ENCODE results near the gene DNAAF1. TPM values are rescaled to one million over a fixed set of nuclear protein-coding genes. Genes with fewer than 3 reads are reported as not detected.

The DNAAF1 gene
- total RNA-seq, 1 experiment from 2014 or later: not detected

DNA sequence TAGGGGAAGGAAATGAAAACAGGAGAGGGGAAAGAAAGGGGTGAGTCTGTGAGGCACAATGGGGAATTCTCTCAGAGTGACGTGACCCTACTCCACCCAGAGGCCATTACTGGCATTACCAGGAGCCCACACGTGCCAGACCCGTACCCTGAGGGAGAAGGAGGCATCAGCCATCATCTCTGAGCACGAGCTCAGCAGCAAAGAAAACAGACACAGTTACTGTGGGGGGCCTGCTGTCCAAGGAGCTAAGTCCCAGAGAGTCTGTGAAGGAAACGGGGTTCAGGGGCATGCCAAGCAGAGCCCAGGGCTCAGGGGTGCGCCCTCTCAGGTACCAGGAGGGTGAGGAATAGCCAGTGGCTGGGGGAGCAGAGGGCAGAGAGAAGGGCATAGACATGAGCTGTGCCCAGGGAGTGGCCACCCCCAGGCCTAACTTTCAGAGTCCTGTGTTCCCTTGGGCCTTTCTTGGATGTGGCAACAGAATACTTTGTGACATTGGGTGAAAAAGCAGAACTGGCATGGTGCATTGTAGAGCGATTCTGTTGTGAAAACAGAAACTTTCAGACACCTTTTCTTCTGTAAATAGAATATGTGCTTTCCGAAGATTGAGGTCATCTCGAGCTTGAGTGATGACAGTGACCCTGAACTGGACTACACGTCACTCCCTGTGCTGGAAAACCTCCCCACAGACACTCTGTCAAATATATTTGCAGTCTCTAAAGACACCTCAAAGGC is 30.4 kb downstream of the DNAAF1 start:
- ATAC-seq (peak; percentile 80), DNase-seq (ENCODE audit: low read depth, low spot score) (peak; percentile 48)
- Histone ChIP-seq H3K4me1 (ENCODE audit: control insufficient read depth, insufficient read depth, low read length) (peaks cover 22% of the 10 kb centered on the region), H3K36me3 (ENCODE audit: control insufficient read depth, insufficient read depth, low read length) (no peaks in the 10 kb centered on the region), H3K27me3 (ENCODE audit: control insufficient read depth, insufficient read depth, low read length) (no peaks in the 10 kb centered on the region), H3K9me3 (ENCODE audit: control insufficient read depth, insufficient read depth, low read depth, low read length) (no peaks in the 10 kb centered on the region), H3K4me3 (ENCODE audit: low read depth in 2 of 2, low read length in 2 of 2) (no peak overlapping the region), H3K27ac (ENCODE audit: low read length) (no peak overlapping the region)
- POLR2A ChIA-PET: no interaction called here
- TF ChIP-seq POLR2AphosphoS5 (IDR thresholded peaks at IDR 0.05; ENCODE audit: low read depth, low read length): no peak
- TF ChIP-seq, protein P1, sequence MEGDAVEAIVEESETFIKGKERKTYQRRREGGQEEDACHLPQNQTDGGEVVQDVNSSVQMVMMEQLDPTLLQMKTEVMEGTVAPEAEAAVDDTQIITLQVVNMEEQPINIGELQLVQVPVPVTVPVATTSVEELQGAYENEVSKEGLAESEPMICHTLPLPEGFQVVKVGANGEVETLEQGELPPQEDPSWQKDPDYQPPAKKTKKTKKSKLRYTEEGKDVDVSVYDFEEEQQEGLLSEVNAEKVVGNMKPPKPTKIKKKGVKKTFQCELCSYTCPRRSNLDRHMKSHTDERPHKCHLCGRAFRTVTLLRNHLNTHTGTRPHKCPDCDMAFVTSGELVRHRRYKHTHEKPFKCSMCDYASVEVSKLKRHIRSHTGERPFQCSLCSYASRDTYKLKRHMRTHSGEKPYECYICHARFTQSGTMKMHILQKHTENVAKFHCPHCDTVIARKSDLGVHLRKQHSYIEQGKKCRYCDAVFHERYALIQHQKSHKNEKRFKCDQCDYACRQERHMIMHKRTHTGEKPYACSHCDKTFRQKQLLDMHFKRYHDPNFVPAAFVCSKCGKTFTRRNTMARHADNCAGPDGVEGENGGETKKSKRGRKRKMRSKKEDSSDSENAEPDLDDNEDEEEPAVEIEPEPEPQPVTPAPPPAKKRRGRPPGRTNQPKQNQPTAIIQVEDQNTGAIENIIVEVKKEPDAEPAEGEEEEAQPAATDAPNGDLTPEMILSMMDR (IDR thresholded peaks at IDR 0.05): peak; percentile 83
- no TSS peak for BruUV-seq (replicated peaks)
- CTCF ChIA-PET: no interaction called here
- in situ Hi-C loops (cut with HindIII; ENCODE audit: low pct_unique_long_range_greater_than_20kb, low sequenced_read_pairs): no loop called here
- intact Hi-C loops (cut with micrococcal nuclease; ENCODE audit: unreplicated experiment): no loop called here

DNA sequence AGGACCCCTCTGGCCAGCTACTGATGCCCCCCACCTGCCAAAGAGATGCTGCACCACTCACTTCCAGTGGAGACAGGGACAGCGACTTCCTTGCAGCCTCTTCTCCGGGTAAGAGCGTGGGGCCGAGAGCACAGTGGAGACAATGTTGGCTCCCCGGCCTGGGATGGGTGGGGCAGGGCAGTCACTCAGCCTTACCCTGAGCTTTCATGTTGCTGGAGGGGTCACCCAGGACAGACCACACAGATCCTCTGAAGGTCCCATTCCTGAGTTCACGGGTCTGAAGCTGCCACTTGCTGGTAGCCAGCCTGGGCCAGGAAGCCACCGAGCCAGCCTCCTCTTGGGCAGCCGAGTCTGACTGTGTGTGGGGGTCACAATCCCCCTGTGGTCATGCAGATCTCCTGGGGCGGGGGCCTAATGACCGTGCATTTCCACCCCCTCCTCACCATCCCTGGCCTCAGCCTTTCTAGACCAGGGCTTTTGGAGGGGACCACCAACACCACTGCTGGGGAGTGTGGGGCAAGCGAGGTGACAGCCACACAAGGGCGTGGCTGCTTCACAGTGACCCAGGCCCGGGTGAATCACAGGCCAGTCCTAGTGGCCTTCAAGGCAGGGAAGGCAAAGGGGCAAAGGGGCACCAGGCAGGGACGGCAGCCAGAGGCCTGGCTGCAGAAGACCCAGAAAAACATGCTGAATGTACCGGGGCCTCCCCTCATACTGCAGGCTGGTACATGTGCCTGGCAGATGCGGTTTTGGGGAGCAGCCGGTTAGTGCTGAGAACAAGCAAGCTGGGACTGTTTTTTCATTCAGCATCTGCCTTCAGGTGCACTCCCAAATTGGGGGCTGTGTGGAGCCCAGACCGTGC is 31.3 kb downstream of the DNAAF1 start:
- H3K9me3 ChIP-seq (ENCODE audit: control insufficient read depth, insufficient read depth, low read depth, low read length): no peaks in the 10 kb centered on the region
- H3K4me1 ChIP-seq (ENCODE audit: control insufficient read depth, insufficient read depth, low read length): peaks cover 22% of the 10 kb centered on the region
- CTCF ChIA-PET: interaction anchor here (0.6 kb wide), 1 partner anchor 11 kb away, joined by 5 read pairs; the partner anchor contains the start of gene TAF1C
- ATAC-seq (peak; percentile 9; the same call in 1 of the 2 replicates), DNase-seq (ENCODE audit: low read depth, low spot score) (no peak)
- in situ Hi-C loops (cut with HindIII; ENCODE audit: low pct_unique_long_range_greater_than_20kb, low sequenced_read_pairs): no loop called here
- POLR2A ChIA-PET: no interaction called here
- H3K4me3 ChIP-seq (ENCODE audit: low read depth in 2 of 2, low read length in 2 of 2): no peak overlapping the region
- no TSS peak for BruUV-seq (replicated peaks)
- H3K36me3 ChIP-seq (ENCODE audit: control insufficient read depth, insufficient read depth, low read length): no peaks in the 10 kb centered on the region
- TF ChIP-seq, protein P1 (IDR thresholded peaks at IDR 0.05): no peak
- TF ChIP-seq SIN3A (IDR thresholded peaks at IDR 0.05; ENCODE audit: borderline replicate concordance, insufficient read depth, low read depth, low read length): no peak
- TF ChIP-seq TCF7L2 (IDR thresholded peaks at IDR 0.05; ENCODE audit: low read depth, low read length): no peak
- TF ChIP-seq, protein P2, sequence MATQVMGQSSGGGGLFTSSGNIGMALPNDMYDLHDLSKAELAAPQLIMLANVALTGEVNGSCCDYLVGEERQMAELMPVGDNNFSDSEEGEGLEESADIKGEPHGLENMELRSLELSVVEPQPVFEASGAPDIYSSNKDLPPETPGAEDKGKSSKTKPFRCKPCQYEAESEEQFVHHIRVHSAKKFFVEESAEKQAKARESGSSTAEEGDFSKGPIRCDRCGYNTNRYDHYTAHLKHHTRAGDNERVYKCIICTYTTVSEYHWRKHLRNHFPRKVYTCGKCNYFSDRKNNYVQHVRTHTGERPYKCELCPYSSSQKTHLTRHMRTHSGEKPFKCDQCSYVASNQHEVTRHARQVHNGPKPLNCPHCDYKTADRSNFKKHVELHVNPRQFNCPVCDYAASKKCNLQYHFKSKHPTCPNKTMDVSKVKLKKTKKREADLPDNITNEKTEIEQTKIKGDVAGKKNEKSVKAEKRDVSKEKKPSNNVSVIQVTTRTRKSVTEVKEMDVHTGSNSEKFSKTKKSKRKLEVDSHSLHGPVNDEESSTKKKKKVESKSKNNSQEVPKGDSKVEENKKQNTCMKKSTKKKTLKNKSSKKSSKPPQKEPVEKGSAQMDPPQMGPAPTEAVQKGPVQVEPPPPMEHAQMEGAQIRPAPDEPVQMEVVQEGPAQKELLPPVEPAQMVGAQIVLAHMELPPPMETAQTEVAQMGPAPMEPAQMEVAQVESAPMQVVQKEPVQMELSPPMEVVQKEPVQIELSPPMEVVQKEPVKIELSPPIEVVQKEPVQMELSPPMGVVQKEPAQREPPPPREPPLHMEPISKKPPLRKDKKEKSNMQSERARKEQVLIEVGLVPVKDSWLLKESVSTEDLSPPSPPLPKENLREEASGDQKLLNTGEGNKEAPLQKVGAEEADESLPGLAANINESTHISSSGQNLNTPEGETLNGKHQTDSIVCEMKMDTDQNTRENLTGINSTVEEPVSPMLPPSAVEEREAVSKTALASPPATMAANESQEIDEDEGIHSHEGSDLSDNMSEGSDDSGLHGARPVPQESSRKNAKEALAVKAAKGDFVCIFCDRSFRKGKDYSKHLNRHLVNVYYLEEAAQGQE (IDR thresholded peaks at IDR 0.05; ENCODE audit: insufficient read depth in 1 of 2, low read depth in 2 of 2, low read length in 1 of 2): no peak
- no peak for TF ChIP-seq POLR2AphosphoS5 (IDR thresholded peaks at IDR 0.05; ENCODE audit: low read depth, low read length)
- intact Hi-C loops (cut with micrococcal nuclease; ENCODE audit: unreplicated experiment): no loop called here
- H3K27ac ChIP-seq (ENCODE audit: low read length): no peak overlapping the region
- H3K27me3 ChIP-seq (ENCODE audit: control insufficient read depth, insufficient read depth, low read length): no peaks in the 10 kb centered on the region
